ENCODE measurements around the gene ARFGAP2.
"Not testable (repeated sequence)": the region's sequence is repeated elsewhere in the genome, so short reads cannot be mapped to it uniquely, and the experiment has no call there.

ARFGAP2 gene

GRCh38 chr11:47148270-47148669 is 28.4 kb downstream of the ARFGAP2 start:
- no peak for DNase-seq (ENCODE audit: low read depth)

- DNase-seq (ENCODE audit: low read depth) = no peak
Measured at GRCh38 chr11:47147681-47148080, 29.0 kb downstream of the ARFGAP2 start.

- no peak for DNase-seq (ENCODE audit: low read depth)
Measured at GRCh38 chr11:47147250-47147649, 29.4 kb downstream of the ARFGAP2 start.

GRCh38 chr11:47144541-47144940 is 32.1 kb downstream of the ARFGAP2 start:
- no peak for DNase-seq (ENCODE audit: low read depth)

- no peak for DNase-seq (ENCODE audit: low read depth)
Measured at GRCh38 chr11:47143322-47143721, 33.4 kb downstream of the ARFGAP2 start.

- DNase-seq (ENCODE audit: low read depth) = no peak
Measured at GRCh38 chr11:47139878-47140277, 36.8 kb downstream of the ARFGAP2 start.

- DNase-seq (ENCODE audit: low read depth) = no peak
Measured at GRCh38 chr11:47137476-47137875, 39.2 kb downstream of the ARFGAP2 start.

GRCh38 chr11:47136921-47137320 is 39.8 kb downstream of the ARFGAP2 start:
- no peak for DNase-seq (ENCODE audit: low read depth)

- DNase-seq (ENCODE audit: low read depth) = no peak
Measured at GRCh38 chr11:47136327-47136726, 40.4 kb downstream of the ARFGAP2 start.

GRCh38 chr11:47132981-47133380 is 43.7 kb downstream of the ARFGAP2 start:
- DNase-seq (ENCODE audit: low read depth) = no peak

GRCh38 chr11:47132490-47132889 is 44.2 kb downstream of the ARFGAP2 start:
- no peak for DNase-seq (ENCODE audit: low read depth)

- DNase-seq (ENCODE audit: low read depth) = no peak
Measured at GRCh38 chr11:47131136-47131535, 45.5 kb downstream of the ARFGAP2 start.

- no peak for DNase-seq (ENCODE audit: low read depth)
Measured at GRCh38 chr11:47130543-47130942, 46.1 kb downstream of the ARFGAP2 start.

GRCh38 chr11:47127213-47127612 is 49.5 kb downstream of the ARFGAP2 start:
- DNase-seq (ENCODE audit: low read depth) = no peak

GRCh38 chr11:47125083-47125482 is 51.6 kb downstream of the ARFGAP2 start:
- DNase-seq (ENCODE audit: low read depth) = no peak

- DNase-seq (ENCODE audit: low read depth) = no peak
Measured at GRCh38 chr11:47124675-47125074, 52.0 kb downstream of the ARFGAP2 start.

GRCh38 chr11:47123094-47123493 is 53.6 kb downstream of the ARFGAP2 start:
- DNase-seq (ENCODE audit: low read depth) = no peak

GRCh38 chr11:47121731-47122130 is 54.9 kb downstream of the ARFGAP2 start:
- no peak for DNase-seq (ENCODE audit: low read depth)

GRCh38 chr11:47121056-47121455 is 55.6 kb downstream of the ARFGAP2 start:
- DNase-seq (ENCODE audit: low read depth) = no peak

GRCh38 chr11:47118958-47119688 is 57.6 kb downstream of the ARFGAP2 start:
- not testable (repeated sequence) for DNase-seq (ENCODE audit: low read depth)
